RWPE2 (cell line): ENCODE measurements around the gene NAV2.

Experiments used
- ATAC-seq: fragments of 200-7000 bp; cut with Tn5 transposase; 3 replicates; pipeline ENCODE4 v1.9.1; 2021; ENCODE audit warnings: low read depth
- DNase-seq: peaks from one replicate; pipeline ENCODE4 v3.0.0-alpha.2; 2020; ENCODE audit warnings: low spot score
- H3K27ac ChIP-seq: fragments of 450-650 bp; 2 replicates; pipeline ENCODE4 v1.5.1; 2017; ENCODE audit warnings: mild to moderate bottlenecking; ENCODE audit not compliant: poor library complexity, severe bottlenecking
- H3K27me3 ChIP-seq: fragments of 250-450 bp; sonication (Bioruptor Pico); 2 replicates; pipeline ENCODE4 v1.5.1; 2021; ENCODE audit warnings: mild to moderate bottlenecking, moderate library complexity; ENCODE audit not compliant: insufficient read depth, poor library complexity, severe bottlenecking
- H3K36me3 ChIP-seq: fragments of 250-450 bp; sonication (Bioruptor Pico); 2 replicates; pipeline ENCODE4 v1.5.1; 2020; ENCODE audit warnings: low read depth, mild to moderate bottlenecking, moderate library complexity
- H3K4me1 ChIP-seq: fragments of 250-450 bp; sonication (Bioruptor Pico); 2 replicates; pipeline ENCODE4 v1.5.1; 2021; ENCODE audit warnings: mild to moderate bottlenecking, moderate library complexity; ENCODE audit not compliant: insufficient read depth, poor library complexity, severe bottlenecking
- H3K4me3 ChIP-seq: fragments of 250-450 bp; sonication (Bioruptor Pico); 2 replicates; pipeline ENCODE4 v1.5.1; 2021; ENCODE audit warnings: mild to moderate bottlenecking, moderate library complexity; ENCODE audit not compliant: severe bottlenecking
- H3K9me3 ChIP-seq: fragments of 250-450 bp; sonication (Bioruptor Pico); 2 replicates; pipeline ENCODE4 v1.5.1; 2021; ENCODE audit warnings: mild to moderate bottlenecking, moderate library complexity; ENCODE audit not compliant: severe bottlenecking
- TF ChIP-seq, protein P1 (sequence below): fragments of 450-650 bp; IDR thresholded peaks from one replicate; pipeline ENCODE4 v1.5.1; 2017; ENCODE audit warnings: mild to moderate bottlenecking, moderate library complexity; ENCODE audit not compliant: poor library complexity, severe bottlenecking

NAV2 gene

DNA sequence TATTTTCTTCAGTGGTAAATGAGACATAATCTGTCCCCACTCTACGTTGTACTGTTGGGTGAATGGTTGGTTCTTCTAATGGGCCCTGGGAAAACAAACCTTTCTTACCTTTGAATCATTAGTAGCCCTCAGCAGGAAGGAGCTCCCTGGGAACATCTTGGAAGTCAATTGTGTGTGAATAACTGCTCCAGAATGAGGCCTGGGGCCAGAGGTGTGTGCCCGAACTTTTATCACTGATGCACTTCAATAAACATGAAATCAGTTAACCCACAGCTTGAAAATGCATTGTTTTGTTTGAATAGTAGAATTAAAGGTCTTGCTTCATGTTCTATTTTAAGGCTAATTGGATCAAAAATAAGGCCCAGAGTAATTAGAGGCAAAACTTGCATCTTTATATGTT lies 67.1 kb downstream of the NAV2 start:
- Histone ChIP-seq H3K9me3 (peaks cover 2% of the 10 kb centered on the region), H3K4me1 (no peaks in the 10 kb centered on the region), H3K27ac (no peak overlapping the region), H3K27me3 (peaks cover 25% of the 10 kb centered on the region), H3K36me3 (no peaks in the 10 kb centered on the region), H3K4me3 (no peak overlapping the region)
- ATAC-seq, result no peak
- no peak for DNase-seq
- TF ChIP-seq, protein P1, sequence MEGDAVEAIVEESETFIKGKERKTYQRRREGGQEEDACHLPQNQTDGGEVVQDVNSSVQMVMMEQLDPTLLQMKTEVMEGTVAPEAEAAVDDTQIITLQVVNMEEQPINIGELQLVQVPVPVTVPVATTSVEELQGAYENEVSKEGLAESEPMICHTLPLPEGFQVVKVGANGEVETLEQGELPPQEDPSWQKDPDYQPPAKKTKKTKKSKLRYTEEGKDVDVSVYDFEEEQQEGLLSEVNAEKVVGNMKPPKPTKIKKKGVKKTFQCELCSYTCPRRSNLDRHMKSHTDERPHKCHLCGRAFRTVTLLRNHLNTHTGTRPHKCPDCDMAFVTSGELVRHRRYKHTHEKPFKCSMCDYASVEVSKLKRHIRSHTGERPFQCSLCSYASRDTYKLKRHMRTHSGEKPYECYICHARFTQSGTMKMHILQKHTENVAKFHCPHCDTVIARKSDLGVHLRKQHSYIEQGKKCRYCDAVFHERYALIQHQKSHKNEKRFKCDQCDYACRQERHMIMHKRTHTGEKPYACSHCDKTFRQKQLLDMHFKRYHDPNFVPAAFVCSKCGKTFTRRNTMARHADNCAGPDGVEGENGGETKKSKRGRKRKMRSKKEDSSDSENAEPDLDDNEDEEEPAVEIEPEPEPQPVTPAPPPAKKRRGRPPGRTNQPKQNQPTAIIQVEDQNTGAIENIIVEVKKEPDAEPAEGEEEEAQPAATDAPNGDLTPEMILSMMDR, result no peak

DNA sequence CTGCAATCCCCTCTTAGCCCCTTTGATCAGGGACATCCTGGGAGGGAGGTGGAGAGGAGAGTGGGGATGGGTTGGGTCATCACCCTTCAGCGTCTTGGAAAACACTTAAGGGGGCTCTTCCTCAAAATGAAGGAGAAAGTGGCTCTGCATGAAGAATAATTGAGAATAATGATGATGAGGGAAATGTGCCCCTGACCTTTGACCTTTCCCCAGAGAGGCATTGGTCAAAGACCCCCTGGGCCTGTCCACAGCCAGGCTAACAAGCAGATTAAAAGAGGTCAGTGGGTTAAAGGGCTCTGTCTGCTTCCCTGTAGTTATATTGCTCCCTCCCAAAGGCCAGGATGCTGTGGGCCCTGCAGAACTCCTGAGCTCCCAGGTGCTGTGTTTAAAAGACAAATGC lies 68.7 kb downstream of the NAV2 start:
- H3K4me1 ChIP-seq, result no peaks in the 10 kb centered on the region
- H3K27ac ChIP-seq, result no peak overlapping the region
- H3K27me3 ChIP-seq, result peaks cover 13% of the 10 kb centered on the region
- no peaks in the 10 kb centered on the region for H3K36me3 ChIP-seq
- H3K9me3 ChIP-seq, result peaks cover 2% of the 10 kb centered on the region
- ATAC-seq, result no peak
- TF ChIP-seq, protein P1, result no peak
- no peak for DNase-seq
- H3K4me3 ChIP-seq, result no peak overlapping the region

DNA sequence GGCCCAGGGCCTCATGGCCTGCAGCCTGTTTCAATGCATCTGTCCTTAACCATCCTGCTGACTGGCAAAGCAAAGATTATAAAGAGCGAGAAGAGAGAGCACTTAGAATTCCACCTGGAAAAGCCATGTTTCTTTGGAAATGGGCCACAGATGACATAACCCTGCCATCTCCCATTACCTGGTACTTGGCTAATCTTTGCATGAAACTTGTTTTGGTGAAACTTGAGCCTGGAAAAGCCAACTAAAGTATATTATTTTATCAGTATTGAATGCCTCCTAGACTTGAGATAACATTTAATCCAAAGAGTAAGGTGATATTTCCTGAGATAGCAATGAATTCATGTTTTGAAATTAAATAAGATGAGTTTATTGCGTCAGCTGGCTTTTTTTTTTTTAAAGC lies 72.6 kb downstream of the NAV2 start:
- ATAC-seq, result no peak
- DNase-seq, result no peak
- Histone ChIP-seq H3K27me3 (peaks cover 3% of the 10 kb centered on the region), H3K36me3 (no peaks in the 10 kb centered on the region), H3K27ac (no peak overlapping the region), H3K4me3 (no peak overlapping the region), H3K4me1 (no peaks in the 10 kb centered on the region), H3K9me3 (peaks cover 2% of the 10 kb centered on the region)
- TF ChIP-seq, protein P1, result no peak

DNA sequence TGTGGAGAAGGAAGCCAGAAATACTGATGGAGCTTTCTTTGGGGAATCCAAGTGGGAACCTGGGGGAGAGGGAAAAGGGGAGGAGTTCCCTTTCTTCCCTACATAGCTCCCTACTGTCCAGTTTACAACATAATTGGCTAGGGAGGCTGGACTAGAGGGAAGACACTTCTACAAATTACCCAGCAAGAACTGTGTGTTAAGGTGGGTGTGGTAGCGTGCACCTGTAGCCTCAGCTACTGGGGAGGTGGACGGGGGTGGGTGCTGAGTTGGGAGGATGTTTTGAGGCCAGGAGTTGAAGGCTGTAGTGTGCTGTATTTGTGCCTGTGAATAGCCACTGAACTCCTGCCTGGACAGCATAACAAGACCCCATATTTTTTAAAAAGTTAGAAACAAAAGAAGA lies 74.0 kb downstream of the NAV2 start:
- Histone ChIP-seq H3K9me3 (peaks cover 2% of the 10 kb centered on the region), H3K27me3 (peaks cover 3% of the 10 kb centered on the region), H3K36me3 (no peaks in the 10 kb centered on the region), H3K4me3 (no peak overlapping the region), H3K27ac (no peak overlapping the region), H3K4me1 (no peaks in the 10 kb centered on the region)
- ATAC-seq (no peak), DNase-seq (no peak)
- TF ChIP-seq, protein P1, result no peak

DNA sequence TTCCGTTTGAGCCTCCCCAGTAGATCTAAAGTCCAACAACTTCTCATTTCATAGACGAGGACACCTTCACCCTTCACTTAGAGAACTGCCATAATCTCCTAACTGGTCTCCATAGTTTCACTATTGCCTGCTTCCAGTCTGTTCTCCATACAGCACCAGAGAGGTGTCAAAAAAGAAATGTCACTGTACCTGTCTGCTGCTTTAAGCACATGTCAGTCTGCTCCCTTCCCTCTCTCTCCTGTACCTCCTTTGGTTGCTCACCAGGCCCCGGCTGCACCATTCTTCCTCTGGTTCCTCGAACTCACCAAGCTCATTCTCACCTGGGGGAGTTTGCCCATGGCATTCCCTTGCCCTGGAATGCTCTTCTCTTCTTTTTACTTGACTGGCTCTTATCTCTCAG lies 75.8 kb downstream of the NAV2 start:
- Histone ChIP-seq H3K4me1 (no peaks in the 10 kb centered on the region), H3K4me3 (no peak overlapping the region), H3K27ac (no peak overlapping the region), H3K36me3 (no peaks in the 10 kb centered on the region), H3K9me3 (no peaks in the 10 kb centered on the region), H3K27me3 (peaks cover 3% of the 10 kb centered on the region)
- ATAC-seq (no peak), DNase-seq (no peak)
- TF ChIP-seq, protein P1, result no peak
